Metanephros (tissue), 2 donors: Measurements from ENCODE around the gene ZNF143. TPM values are rescaled to one million over a fixed set of nuclear protein-coding genes. Genes with fewer than 3 reads are reported as not detected.

Experiments
- small RNA-seq: library from RNA; depleted of rRNA; stranded (forward); fragments of <200 nt; gene quantifications from one replicate; pipeline ENCODE3, GENCODE V24; 2014; ENCODE audit warnings: low replicate concordance
- total RNA-seq: library from RNA; depleted of rRNA; stranded (reverse); fragments of >200 nt; gene quantifications from one replicate; pipeline ENCODE4 v1.2.3, GENCODE V29; 2014

Gene ZNF143
- 30.1 TPM for total RNA-seq

DNA sequence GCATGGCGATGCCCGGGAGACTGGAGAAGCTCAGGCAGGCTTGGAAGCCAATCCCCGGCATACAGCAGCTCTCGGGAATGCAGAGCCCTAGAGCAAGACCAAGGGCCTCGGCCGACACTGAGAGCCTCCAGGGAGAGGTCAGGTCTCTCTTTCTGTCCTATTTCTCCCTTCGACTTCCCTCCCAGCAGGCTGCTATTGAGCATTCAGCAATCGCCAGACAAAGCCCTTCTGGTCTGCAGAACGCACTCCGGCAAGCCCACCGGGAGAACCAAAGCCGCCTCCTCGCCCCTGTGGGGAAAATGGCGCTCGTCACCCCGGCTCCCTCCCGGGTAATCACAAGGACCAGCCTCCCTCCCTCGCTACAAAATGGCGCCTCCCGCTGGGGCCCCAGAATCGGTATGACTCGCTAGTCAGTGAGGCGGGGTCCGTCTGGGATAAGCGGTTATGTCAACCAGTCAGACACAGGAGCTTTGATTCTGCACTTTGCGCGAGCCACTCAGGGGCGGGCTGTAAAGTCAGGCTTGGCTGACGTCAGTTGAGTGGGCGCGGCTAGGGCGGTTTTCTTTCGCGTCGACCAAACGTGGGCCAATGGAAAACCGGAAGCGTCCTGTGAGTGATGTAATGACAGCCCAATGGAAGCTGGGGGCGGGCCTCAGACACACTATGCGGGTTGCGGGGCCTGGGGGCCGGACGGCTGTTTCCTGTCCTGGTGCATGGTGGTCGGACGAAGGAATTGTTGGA is at the start of gene ZNF143:
Gene ZNF143 (plus strand): TSS at position 691 of the 741 bp plus-strand sequence. CDS start 10,297 bp downstream, outside the sequence.

DNA sequence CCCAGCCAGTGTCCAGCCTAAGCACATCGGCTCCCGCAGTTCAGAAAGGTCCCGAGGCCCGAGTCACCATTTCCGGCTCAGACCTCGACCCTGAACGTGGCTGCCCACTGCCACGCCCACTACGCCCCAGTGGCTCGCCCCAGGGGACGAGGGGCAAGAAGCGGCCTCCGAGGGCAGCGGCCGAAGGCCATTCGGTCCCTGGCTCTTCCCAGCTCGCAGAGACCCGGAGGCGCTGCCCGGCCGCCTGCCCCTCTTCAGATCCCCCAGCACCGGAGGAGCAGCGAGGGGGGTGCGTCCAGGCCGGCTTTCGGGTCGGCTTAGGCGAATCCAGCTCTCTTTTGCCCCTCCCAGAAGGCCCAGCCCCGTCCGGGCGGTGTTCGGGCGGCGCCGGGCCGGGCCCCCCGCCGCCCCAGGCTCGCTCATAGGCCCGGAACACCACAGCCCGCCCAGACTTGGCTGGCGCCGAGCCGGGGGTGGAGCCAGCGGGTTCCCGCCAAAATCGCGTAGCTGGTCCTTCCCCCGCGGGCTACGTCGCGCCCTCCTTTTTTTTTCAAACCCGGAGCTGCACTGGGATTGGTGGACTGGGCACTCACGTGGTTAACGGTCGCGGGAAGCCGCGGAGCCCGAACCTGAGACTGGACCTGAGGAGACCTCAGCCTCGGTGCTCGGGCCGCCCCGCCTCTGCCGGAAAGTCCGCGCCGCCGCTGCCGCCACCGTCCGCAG is 112.4 kb downstream of the ZNF143 start, which contains the start of gene WEE1:
Gene WEE1 (plus strand): TSS at position 619 of the 723 bp plus-strand sequence. CDS start 264 bp downstream, outside the sequence.

Small RNA genes within 50 kb of the gene (small RNA-seq; reads per million reads assigned to genes)
- gene RF01210 = not detected
- gene SNORA23 = 59.5 reads per million, percentile 97 among the genes with 10 or more reads in this experiment

Other genes with a start within 250 kb of the ZNF143 start
- 131 TPM for gene DENND5A, start 195.7 kb upstream of the ZNF143 start, total RNA-seq
- 53.4 TPM for gene TMEM41B, start 146.4 kb upstream of the ZNF143 start, total RNA-seq
- gene IPO7, start 76.4 kb upstream of the ZNF143 start, total RNA-seq = 113 TPM
- gene WEE1, start 112.7 kb downstream of the ZNF143 start, total RNA-seq = 65.9 TPM
- gene SWAP70, start 203.1 kb downstream of the ZNF143 start, total RNA-seq = 21.4 TPM